Hindlimb muscle (tissue), 1 donor: ENCODE data around the gene CAMSAP1. TPM values are rescaled to one million over a fixed set of nuclear protein-coding genes. Genes with fewer than 3 reads are reported as not detected.

ENCODE experiments used
- DNase-seq: peaks from one replicate; pipeline ENCODE4 v3.0.0-alpha.2; 2013
- polyA plus RNA-seq: library from polyadenylated mRNA; unstranded; fragments of 120-200 nt; gene quantifications from one replicate; pipeline ENCODE4 v1.2.1, GENCODE V29; 2013; ENCODE audit not compliant: insufficient read length

The CAMSAP1 gene
- polyA plus RNA-seq, 1 donor = 29.0 TPM

DNA sequence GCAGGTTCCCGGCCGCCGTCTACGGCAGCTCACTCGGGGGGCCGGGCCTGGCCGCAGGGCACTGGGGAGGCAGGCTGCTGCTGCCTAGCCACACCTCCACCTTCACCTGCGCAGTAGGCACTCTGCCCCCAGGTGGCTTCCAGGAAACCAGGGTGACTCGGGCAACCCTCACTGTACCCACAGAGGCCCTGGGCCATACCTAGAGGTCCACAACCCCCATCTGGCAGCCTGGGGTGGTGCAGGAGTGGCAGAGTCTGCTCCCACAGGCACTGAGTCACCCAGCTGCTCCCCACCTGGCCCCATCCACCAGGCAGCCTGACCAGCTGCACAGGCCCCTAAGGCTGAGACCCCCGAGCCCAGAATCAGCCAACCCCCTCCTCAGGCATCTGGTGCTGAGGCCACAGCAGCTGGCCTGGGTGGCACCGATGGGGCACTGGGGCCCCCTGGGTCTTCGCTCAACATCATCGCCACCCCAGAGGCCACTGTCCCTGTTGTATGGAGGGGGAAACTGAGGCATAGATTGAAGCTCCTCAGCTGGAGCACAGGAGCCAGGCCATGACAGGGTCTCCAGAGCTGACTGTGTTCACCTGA, 135.2 kb downstream of the CAMSAP1 start:
- DNase-seq = no peak

GRCh38 chr9:135771401-135772051, 135.8 kb downstream of the CAMSAP1 start:
- DNase-seq = no peak

DNA sequence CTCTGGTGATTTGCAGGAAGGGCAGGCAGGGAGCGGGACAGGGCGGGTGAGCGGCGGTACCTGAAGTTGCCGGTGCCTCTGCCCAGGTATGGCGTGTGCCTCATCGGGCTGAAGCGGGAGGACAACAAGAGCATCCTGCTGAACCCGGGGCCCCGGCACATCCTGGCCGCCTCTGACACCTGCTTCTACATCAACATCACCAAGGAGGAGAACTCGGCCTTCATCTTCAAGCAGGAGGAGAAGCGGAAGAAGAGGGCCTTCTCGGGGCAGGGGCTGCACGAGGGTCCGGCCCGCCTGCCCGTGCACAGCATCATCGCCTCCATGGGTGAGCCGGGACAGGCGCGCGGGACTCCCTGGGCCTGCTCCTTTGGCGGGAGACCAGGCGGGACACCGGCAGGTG, 136.6 kb downstream of the CAMSAP1 start:
- DNase-seq = no peak

DNA sequence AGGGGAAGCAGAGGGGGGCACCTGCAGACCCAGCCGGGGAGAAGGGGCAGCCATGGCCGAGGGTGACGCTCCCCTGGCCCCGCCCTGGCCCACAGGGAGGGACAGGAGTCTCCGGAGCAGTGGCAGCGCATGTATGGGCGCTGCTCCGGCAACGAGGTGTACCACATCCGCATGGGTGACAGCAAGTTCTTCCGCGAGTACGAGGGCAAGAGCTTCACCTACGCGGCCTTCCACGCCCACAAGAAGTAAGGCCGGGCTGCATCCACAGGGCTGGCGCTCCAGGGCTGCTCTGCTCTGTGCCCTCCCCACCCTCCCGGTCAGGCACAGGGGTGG, 137.2 kb downstream of the CAMSAP1 start:
- DNase-seq = no peak

DNA sequence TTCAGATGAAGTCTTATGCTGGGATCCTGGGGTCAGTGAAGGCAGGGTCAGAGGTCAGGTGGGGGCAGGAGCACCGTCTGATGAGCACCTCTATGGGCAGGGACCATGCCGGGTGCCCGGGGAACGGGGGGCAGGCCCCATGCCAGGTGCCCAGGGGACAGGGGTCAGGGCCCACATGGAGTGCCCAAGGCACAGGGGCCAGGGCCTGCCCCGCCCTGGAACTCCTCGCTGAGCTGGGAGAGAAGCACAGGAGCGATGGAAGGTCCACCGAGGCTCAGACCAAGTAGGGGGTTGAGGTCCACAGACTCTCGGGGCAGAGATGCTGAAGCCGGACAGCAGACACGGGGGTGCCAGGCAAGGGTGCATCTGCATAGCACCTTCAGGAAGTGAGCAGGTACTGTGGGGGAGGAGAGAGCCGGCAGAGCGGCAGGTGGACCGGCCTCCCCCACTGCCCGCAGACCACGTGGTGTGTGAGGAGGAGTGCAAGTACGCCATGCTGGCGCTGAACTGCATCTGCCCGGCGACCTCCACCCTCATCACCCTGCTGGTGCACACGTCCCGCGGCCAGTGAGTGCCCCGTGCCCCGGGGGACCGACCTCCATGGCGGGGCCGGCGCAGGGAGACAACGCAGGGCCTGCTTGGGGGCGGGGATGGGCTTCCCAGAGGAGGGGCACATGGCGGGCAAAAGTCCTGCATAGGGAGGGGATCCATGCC, 137.7 kb downstream of the CAMSAP1 start:
- DNase-seq = no peak

GRCh38 chr9:135768516-135769218, 138.7 kb downstream of the CAMSAP1 start:
- no peak for DNase-seq

GRCh38 chr9:135766707-135767106, 140.6 kb downstream of the CAMSAP1 start:
- no peak for DNase-seq

DNA sequence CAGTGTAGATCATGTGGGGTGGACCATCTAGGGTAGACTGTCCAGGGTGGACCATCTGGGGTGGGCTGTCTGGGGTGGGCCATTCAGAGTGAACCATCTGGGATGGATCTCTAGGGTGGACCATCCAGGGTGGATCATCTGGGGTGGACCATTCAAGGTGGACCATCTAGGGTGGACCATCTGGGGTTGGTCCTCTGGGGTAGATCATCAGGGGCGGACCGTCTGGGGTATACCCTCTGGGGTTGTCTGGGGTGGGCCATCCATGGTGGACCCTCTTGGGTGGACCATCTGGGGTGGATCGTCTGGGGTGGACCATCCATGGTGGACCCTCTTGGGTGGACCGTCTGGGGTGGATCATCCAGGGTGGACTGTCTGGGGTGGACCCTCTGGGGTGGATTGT, 141.1 kb downstream of the CAMSAP1 start:
- no peak for DNase-seq

GRCh38 chr9:135765416-135765815, 141.9 kb downstream of the CAMSAP1 start:
- DNase-seq = no peak

DNA sequence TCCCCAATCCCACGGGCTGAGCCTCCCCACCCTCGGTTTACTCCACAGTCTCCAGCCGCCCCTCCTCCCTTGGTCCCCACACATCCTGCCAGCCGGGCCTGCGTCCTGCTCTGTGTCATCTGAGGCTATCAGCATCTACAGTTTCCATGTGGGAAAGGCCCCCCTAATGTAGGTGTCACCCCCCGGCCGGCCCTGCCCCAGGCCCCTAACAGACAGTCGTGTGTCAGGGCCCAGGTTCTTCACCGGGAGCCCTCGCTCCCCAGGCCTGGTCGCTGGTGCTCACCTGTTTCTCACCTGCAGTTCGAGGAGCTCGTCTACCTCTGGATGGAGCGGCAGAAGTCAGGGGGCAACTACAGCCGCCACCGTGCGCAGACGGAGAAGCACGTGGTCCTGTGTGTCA, 142.6 kb downstream of the CAMSAP1 start:
- no peak for DNase-seq

DNA sequence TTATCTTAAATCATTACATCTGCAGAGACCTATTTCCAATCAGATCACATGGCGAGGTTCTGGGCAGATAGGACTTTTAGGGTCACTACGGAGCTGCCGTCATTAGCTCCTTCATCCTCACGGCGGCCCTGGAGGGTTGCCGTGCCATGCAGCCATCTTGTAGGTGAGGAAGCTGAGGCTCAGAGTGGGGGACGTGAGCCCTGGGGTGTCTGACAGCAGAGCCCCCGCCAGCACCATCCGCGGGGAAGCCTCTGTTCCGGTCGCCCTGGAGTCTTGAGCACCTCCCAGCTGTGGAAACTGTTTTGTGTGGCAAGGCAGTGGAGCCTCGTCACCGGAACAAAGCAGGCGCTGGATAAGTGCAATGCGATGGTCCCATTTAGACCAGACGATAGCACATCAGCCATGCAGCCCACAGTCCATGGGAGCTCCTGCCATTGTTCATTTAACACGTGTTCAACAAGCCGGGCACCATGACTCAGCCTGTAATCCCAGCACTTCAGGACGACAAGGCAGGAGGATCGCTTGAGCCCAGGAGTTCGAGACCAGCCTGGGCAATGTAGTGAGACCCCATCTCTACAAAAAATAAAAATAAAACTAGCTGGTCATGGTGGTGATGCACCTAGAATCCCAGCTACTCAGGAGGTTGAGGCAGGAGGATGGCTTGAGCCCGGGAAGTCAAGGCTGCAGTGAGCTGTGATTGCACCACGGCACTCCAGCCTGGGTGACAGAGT, 143.5 kb downstream of the CAMSAP1 start:
- DNase-seq = no peak

DNA sequence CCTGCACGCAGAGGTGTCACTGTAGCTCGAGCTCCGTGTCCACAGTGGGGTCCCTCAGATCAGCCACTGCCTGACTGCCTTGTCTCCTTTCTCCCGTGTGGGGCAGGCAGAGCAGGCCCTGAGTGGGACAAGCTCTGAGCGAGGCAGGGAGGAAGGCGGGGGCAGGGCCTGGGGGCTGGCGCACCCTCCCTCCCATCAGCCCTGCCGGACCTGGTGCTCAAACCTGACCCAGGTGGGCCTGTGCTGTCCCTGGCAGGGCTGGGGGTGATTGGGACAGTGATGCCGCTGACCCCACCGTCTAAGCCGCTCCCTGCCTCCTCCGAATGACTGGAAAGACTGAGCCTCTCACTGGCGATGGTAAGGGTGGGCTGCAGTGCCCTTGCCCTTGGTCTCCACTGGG, 144.4 kb downstream of the CAMSAP1 start:
- DNase-seq = no peak

- no peak for DNase-seq
Observed at GRCh38 chr9:135761845-135762168, 145.5 kb downstream of the CAMSAP1 start.

- no peak for DNase-seq
Observed at GRCh38 chr9:135761150-135761844, 146.0 kb downstream of the CAMSAP1 start.

DNA sequence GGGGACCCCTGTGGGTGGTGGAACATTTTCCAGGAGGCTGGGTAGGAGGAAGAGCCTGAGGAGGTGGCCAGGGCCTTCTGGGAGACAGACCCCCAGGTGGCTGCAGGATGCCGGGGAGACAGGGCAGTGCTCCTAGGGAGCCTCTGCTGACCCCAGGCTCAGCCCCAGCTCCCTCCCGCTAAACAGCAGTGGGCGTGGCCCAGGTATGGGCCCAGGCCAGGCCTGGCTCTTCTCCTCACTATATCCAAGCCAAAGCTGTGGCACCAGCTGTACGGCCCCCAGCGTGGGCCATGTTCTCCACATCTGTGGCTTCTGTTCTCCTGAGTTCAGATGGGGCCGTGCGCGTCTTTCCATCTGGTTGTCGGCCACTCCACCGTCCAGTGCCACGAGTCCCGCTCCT, 146.9 kb downstream of the CAMSAP1 start:
- no peak for DNase-seq

GRCh38 chr9:135759676-135760300, 147.6 kb downstream of the CAMSAP1 start:
- no peak for DNase-seq

DNA sequence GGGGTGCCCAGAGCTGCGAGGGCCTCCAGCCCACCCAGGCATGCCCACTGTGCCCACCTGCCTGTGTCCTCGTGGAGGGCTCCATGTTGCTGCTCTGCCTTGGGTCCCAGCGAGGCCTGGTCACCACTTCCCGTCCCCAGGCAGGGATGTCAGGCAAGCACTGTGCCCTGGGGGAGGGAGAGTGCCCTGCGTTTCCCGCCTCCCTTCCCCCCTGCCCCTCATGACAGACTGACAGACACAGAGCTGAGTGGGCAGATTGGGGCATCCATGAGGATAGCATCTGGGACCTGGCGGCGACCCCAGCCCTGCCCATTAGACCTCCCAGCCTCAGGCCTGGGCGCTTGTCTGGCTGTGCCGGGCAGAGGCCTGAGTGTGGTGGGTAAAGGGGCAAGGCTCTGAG, 148.5 kb downstream of the CAMSAP1 start:
- DNase-seq = no peak
